ENCODE data around the gene AK1. TPM values are rescaled to one million over a fixed set of nuclear protein-coding genes. Genes with fewer than 3 reads are reported as not detected.
A peak's percentile ranks its signal among the peaks of the same experiment; 100 is the strongest.
"Not testable (repeated sequence)": the region's sequence is repeated elsewhere in the genome, so short reads cannot be mapped to it uniquely, and the experiment has no call there.

The AK1 gene
- total and polyA plus RNA-seq, 2 donors: 6.6 to 66.2 TPM

GRCh38 chr9:127838375-127839078, 38.9 kb downstream of the AK1 start:
- Histone ChIP-seq H3K9me3 (ENCODE audit: control insufficient read depth in 2 of 2, insufficient read depth in 1 of 2, low read length in 1 of 2) (peaks cover 0 to 4% of the 10 kb centered on the region in 2 donors), H3K4me3 (ENCODE audit: low read length in 2 of 2) (no peak overlapping the region), H3K36me3 (ENCODE audit: control insufficient read depth in 2 of 2, insufficient read depth in 2 of 2, low read length in 1 of 2) (peaks cover 0 to 3% of the 10 kb centered on the region in 2 donors), H3K4me1 (ENCODE audit: control insufficient read depth in 2 of 2, insufficient read depth in 2 of 2, low read length in 2 of 2) (peaks cover 0 to 12% of the 10 kb centered on the region in 2 donors), H3K27me3 (ENCODE audit: control insufficient read depth in 2 of 2, insufficient read depth in 1 of 2, low read length in 1 of 2) (peaks cover 0 to 3% of the 10 kb centered on the region in 2 donors), H3K27ac (ENCODE audit: low read depth in 1 of 2, low read length in 1 of 2) (peak overlapping the region in 1 of 2 donors; percentile 62)
- WGBS: 86% methylated on average over 18 of the region's 18 CpGs
- DNase-seq (ENCODE audit: low read depth in 6 of 9, low spot score in 9 of 9): no peak

- peaks cover 0 to 14% of the 10 kb centered on the region in 2 donors for H3K4me1 ChIP-seq (ENCODE audit: control insufficient read depth in 2 of 2, insufficient read depth in 2 of 2, low read length in 2 of 2)
- no peak for DNase-seq (ENCODE audit: low read depth in 6 of 9, low spot score in 9 of 9)
- H3K36me3 ChIP-seq (ENCODE audit: control insufficient read depth in 2 of 2, insufficient read depth in 2 of 2, low read length in 1 of 2): peaks cover 0 to 3% of the 10 kb centered on the region in 2 donors
- no peak overlapping the region for H3K4me3 ChIP-seq (ENCODE audit: low read length in 2 of 2)
- peaks cover 0 to 3% of the 10 kb centered on the region in 2 donors for H3K27me3 ChIP-seq (ENCODE audit: control insufficient read depth in 2 of 2, insufficient read depth in 1 of 2, low read length in 1 of 2)
- peaks cover 0 to 4% of the 10 kb centered on the region in 2 donors for H3K9me3 ChIP-seq (ENCODE audit: control insufficient read depth in 2 of 2, insufficient read depth in 1 of 2, low read length in 1 of 2)
- no peak overlapping the region for H3K27ac ChIP-seq (ENCODE audit: low read depth in 1 of 2, low read length in 1 of 2)
- 82% methylated on average over 4 of the region's 4 CpGs for WGBS
These were observed 40.1 kb downstream of the AK1 start for GRCh38 chr9:127837346-127837745.

- WGBS: 97% methylated on average over 3 of the region's 3 CpGs
These were observed 40.9 kb downstream of the AK1 start for GRCh38 chr9:127836561-127836960.

GRCh38 chr9:127835991-127836516, 41.4 kb downstream of the AK1 start:
- Histone ChIP-seq H3K9me3 (ENCODE audit: control insufficient read depth in 2 of 2, insufficient read depth in 1 of 2, low read length in 1 of 2) (peaks cover 0 to 2% of the 10 kb centered on the region in 2 donors), H3K27ac (ENCODE audit: low read depth in 1 of 2, low read length in 1 of 2) (peak overlapping the region in 1 of 2 donors; percentile 53), H3K4me1 (ENCODE audit: control insufficient read depth in 2 of 2, insufficient read depth in 2 of 2, low read length in 2 of 2) (peaks cover 0 to 17% of the 10 kb centered on the region in 2 donors), H3K27me3 (ENCODE audit: control insufficient read depth in 2 of 2, insufficient read depth in 1 of 2, low read length in 1 of 2) (peaks cover 0 to 3% of the 10 kb centered on the region in 2 donors), H3K4me3 (ENCODE audit: low read length in 2 of 2) (no peak overlapping the region), H3K36me3 (ENCODE audit: control insufficient read depth in 2 of 2, insufficient read depth in 2 of 2, low read length in 1 of 2) (peaks cover 0 to 3% of the 10 kb centered on the region in 2 donors)
- 52% methylated on average over 17 of the region's 17 CpGs for whole genome bisulfite sequencing
- DNase-seq (ENCODE audit: low read depth in 6 of 9, low spot score in 9 of 9): no peak

More at GRCh38 chr9:127836561-127836960, 40.9 kb downstream of the AK1 start:
- H3K4me3 ChIP-seq (ENCODE audit: low read length in 2 of 2); H3K9me3 ChIP-seq (ENCODE audit: control insufficient read depth in 2 of 2, insufficient read depth in 1 of 2, low read length in 1 of 2); H3K27me3 ChIP-seq (ENCODE audit: control insufficient read depth in 2 of 2, insufficient read depth in 1 of 2, low read length in 1 of 2); DNase-seq (ENCODE audit: low read depth in 6 of 9, low spot score in 9 of 9); H3K36me3 ChIP-seq (ENCODE audit: control insufficient read depth in 2 of 2, insufficient read depth in 2 of 2, low read length in 1 of 2): not testable (repeated sequence)
- Histone ChIP-seq H3K27ac (ENCODE audit: low read depth in 1 of 2, low read length in 1 of 2) (peak overlapping the region in 1 of 2 donors; percentile 15), H3K4me1 (ENCODE audit: control insufficient read depth in 2 of 2, insufficient read depth in 2 of 2, low read length in 2 of 2) (peaks cover 0 to 17% of the 10 kb centered on the region in 2 donors)

- H3K4me3 ChIP-seq (ENCODE audit: low read length in 2 of 2): no peak overlapping the region
- H3K36me3 ChIP-seq (ENCODE audit: control insufficient read depth in 2 of 2, insufficient read depth in 2 of 2, low read length in 1 of 2): peaks cover 0 to 3% of the 10 kb centered on the region in 2 donors
- WGBS: 90% methylated on average over 1 of the region's 1 CpG
- no peak overlapping the region for H3K27ac ChIP-seq (ENCODE audit: low read depth in 1 of 2, low read length in 1 of 2)
- no peak for DNase-seq (ENCODE audit: low read depth in 6 of 9, low spot score in 9 of 9)
- no peaks in the 10 kb centered on the region for H3K9me3 ChIP-seq (ENCODE audit: control insufficient read depth in 2 of 2, insufficient read depth in 1 of 2, low read length in 1 of 2)
- H3K4me1 ChIP-seq (ENCODE audit: control insufficient read depth in 2 of 2, insufficient read depth in 2 of 2, low read length in 2 of 2): peaks cover 0 to 17% of the 10 kb centered on the region in 2 donors
- H3K27me3 ChIP-seq (ENCODE audit: control insufficient read depth in 2 of 2, insufficient read depth in 1 of 2, low read length in 1 of 2): peaks cover 0 to 7% of the 10 kb centered on the region in 2 donors
These were observed 43.9 kb downstream of the AK1 start for GRCh38 chr9:127833555-127833954.

- Histone ChIP-seq H3K4me1 (ENCODE audit: control insufficient read depth in 2 of 2, insufficient read depth in 2 of 2, low read length in 2 of 2) (peaks cover 0 to 13% of the 10 kb centered on the region in 2 donors), H3K36me3 (ENCODE audit: control insufficient read depth in 2 of 2, insufficient read depth in 2 of 2, low read length in 1 of 2) (no peaks in the 10 kb centered on the region), H3K9me3 (ENCODE audit: control insufficient read depth in 2 of 2, insufficient read depth in 1 of 2, low read length in 1 of 2) (no peaks in the 10 kb centered on the region), H3K4me3 (ENCODE audit: low read length in 2 of 2) (no peak overlapping the region), H3K27me3 (ENCODE audit: control insufficient read depth in 2 of 2, insufficient read depth in 1 of 2, low read length in 1 of 2) (peaks cover 0 to 9% of the 10 kb centered on the region in 2 donors), H3K27ac (ENCODE audit: low read depth in 1 of 2, low read length in 1 of 2) (no peak overlapping the region)
- peak in 1 of 9 donors; percentile 42 for DNase-seq (ENCODE audit: low read depth in 6 of 9, low spot score in 9 of 9)
- 76% methylated on average over 7 of the region's 7 CpGs for WGBS
These were observed 45.2 kb downstream of the AK1 start for GRCh38 chr9:127832248-127832647.

GRCh38 chr9:127829205-127829906, 48.1 kb downstream of the AK1 start:
- Histone ChIP-seq H3K27me3 (ENCODE audit: control insufficient read depth in 2 of 2, insufficient read depth in 1 of 2, low read length in 1 of 2) (peaks cover 0 to 6% of the 10 kb centered on the region in 2 donors), H3K4me3 (ENCODE audit: low read length in 2 of 2) (no peak overlapping the region), H3K36me3 (ENCODE audit: control insufficient read depth in 2 of 2, insufficient read depth in 2 of 2, low read length in 1 of 2) (peaks cover 0 to 10% of the 10 kb centered on the region in 2 donors), H3K27ac (ENCODE audit: low read depth in 1 of 2, low read length in 1 of 2) (no peak overlapping the region), H3K9me3 (ENCODE audit: control insufficient read depth in 2 of 2, insufficient read depth in 1 of 2, low read length in 1 of 2) (peaks cover 0 to 3% of the 10 kb centered on the region in 2 donors), H3K4me1 (ENCODE audit: control insufficient read depth in 2 of 2, insufficient read depth in 2 of 2, low read length in 2 of 2) (peaks cover 0 to 5% of the 10 kb centered on the region in 2 donors)
- 97% methylated on average over 6 of the region's 6 CpGs for WGBS
- no peak for DNase-seq (ENCODE audit: low read depth in 6 of 9, low spot score in 9 of 9)

- Histone ChIP-seq H3K4me3 (ENCODE audit: low read length in 2 of 2) (no peak overlapping the region), H3K27ac (ENCODE audit: low read depth in 1 of 2, low read length in 1 of 2) (no peak overlapping the region), H3K36me3 (ENCODE audit: control insufficient read depth in 2 of 2, insufficient read depth in 2 of 2, low read length in 1 of 2) (peaks cover 0 to 16% of the 10 kb centered on the region in 2 donors), H3K9me3 (ENCODE audit: control insufficient read depth in 2 of 2, insufficient read depth in 1 of 2, low read length in 1 of 2) (peaks cover 0 to 3% of the 10 kb centered on the region in 2 donors), H3K27me3 (ENCODE audit: control insufficient read depth in 2 of 2, insufficient read depth in 1 of 2, low read length in 1 of 2) (peaks cover 0 to 6% of the 10 kb centered on the region in 2 donors), H3K4me1 (ENCODE audit: control insufficient read depth in 2 of 2, insufficient read depth in 2 of 2, low read length in 2 of 2) (peaks cover 0 to 5% of the 10 kb centered on the region in 2 donors)
- DNase-seq (ENCODE audit: low read depth in 6 of 9, low spot score in 9 of 9): no peak
- 86% methylated on average over 34 of the region's 34 CpGs for WGBS
These were observed 49.0 kb downstream of the AK1 start for GRCh38 chr9:127828262-127829031.
